Sigmoid colon (tissue), 7 donors: Measurements from ENCODE around the gene EPHX1. TPM values are rescaled to one million over a fixed set of nuclear protein-coding genes. Genes with fewer than 3 reads are reported as not detected.

Source experiments
- DNase-seq: peaks from one replicate; pipeline ENCODE4 v3.0.0-alpha.2; 2019
- H3K27ac ChIP-seq, 4 donors: fragments of 200-600 bp; sonication (generic); one replicate each; pipeline ENCODE4 v1.5.1; 2016 to 2019; ENCODE audit warnings: mild to moderate bottlenecking in 1 of 4
- H3K27me3 ChIP-seq, 3 donors: fragments of 200-600 bp; sonication (generic); one replicate each; pipeline ENCODE4 v1.5.1; 2019; ENCODE audit warnings: mild to moderate bottlenecking in 1 of 3
- H3K36me3 ChIP-seq, 4 donors: fragments of 200-600 bp; sonication (generic); one replicate each; pipeline ENCODE4 v1.5.1; 2016 to 2019
- H3K4me1 ChIP-seq, 4 donors: fragments of 200-600 bp; sonication (generic); one replicate each; pipeline ENCODE4 v1.5.1; 2017 to 2019
- H3K4me3 ChIP-seq, 4 donors: fragments of 200-600 bp; sonication (generic); one replicate each; pipeline ENCODE4 v1.5.1; 2017 to 2019; ENCODE audit warnings: mild to moderate bottlenecking in 2 of 4, moderate library complexity in 1 of 4
- H3K9me3 ChIP-seq, 4 donors: fragments of 200-600 bp in 3 of 4; sonication (generic) in 3 of 4; one replicate each; pipeline versions ENCODE4 v1.5.1 to v1.6.1; 2013 to 2019
- EP300 ChIP-seq, 4 donors: sonication (generic); formaldehyde crosslinking; IDR thresholded peaks; one replicate each; pipeline ENCODE4 v1.6.1; 2017; ENCODE audit warnings: antibody characterized with exemption in 4 of 4
- POLR2A ChIP-seq, 2 donors: fragments of 450-650 bp; IDR thresholded peaks; one replicate each; pipeline ENCODE4 v1.6.1; 2016; ENCODE audit warnings: antibody characterized with exemption in 2 of 2, mild to moderate bottlenecking in 2 of 2, moderate library complexity in 2 of 2
- POLR2AphosphoS5 ChIP-seq, 4 donors: sonication (generic); formaldehyde crosslinking; IDR thresholded peaks; one replicate each; pipeline ENCODE4 v1.6.1; 2017; ENCODE audit warnings: antibody characterized with exemption in 4 of 4
- WGBS, 2 donors: extraction: QIAGEN DNeasy Blood & Tissue Kit; methylation state at CpG; one replicate each; pipeline ENCODE4 v1.1.7; 2013; 5-methylcytosine and 5-hydroxymethylcytosine counted together
- intact Hi-C: fragments of 100-400 bp; cut with DNase I; formaldehyde crosslinking; loops from one replicate; pipeline ENCODE4 v1.15.1; 2023
- polyA plus RNA-seq, 3 donors: library from polyadenylated mRNA; stranded (reverse); fragments of 200-250 nt; gene quantifications; one replicate each; pipeline ENCODE4 v1.2.3, GENCODE V29; 2013
- total RNA-seq, 4 donors: library from RNA; depleted of rRNA; stranded (reverse); fragments of >200 nt; gene quantifications; one replicate each; pipeline ENCODE4 v1.1.0, GENCODE V29; 2016
- TF ChIP-seq, protein P1 (sequence below), 4 experiments: fragments of 450-650 bp in 3 of 4; fragments of 200-600 bp in 1 of 4; IDR thresholded peaks; one replicate each; pipeline ENCODE4 v1.5.1; 2016 to 2019; ENCODE audit warnings: antibody characterized with exemption in 4 of 4, mild to moderate bottlenecking in 3 of 4, moderate library complexity in 2 of 4
- donor health status: healthy with polysubstance abuse.
- donor health status: Bipolar disorder and iron deficiency.
- donor health status: healthy.

The EPHX1 gene
- total and polyA plus RNA-seq, 7 donors = 6.9 to 78.9 (median 43.6) TPM

DNA sequence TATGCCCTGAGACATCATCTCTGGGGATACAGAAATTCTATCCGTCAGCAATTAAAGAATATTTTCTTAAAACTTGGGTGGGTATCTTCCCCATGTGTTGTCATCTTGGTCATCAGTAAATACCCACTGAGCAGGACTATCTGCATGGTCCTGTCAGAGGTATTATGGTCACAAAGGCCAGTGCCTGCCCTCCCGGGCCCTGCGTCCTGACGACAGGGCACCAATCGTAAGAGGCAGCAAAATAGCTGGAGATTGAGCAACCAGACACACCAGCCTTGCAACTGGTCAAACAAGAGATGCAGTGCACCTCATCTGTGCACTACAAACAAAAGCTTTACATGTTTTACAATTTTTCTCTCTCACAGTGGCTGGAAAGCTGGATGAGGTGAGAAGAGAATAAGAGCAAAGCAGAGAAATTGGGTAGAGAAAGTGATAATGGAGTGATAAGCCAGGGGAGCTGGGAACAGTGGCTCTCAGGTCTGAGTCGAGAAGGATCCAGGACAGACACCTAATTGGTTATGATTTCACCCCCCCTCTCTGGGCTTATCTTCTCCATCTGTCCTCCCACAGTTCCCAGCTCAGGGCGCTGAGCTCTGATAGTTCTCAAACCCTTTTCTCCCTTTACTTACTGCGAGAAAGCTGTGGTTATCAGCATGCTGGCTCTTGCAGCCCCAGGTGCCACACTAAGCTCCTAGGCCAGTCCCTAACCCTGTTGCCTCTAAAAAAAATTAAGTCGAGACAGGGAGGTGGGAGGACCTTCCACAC, 41.1 kb upstream of the EPHX1 start:
- intact Hi-C loops = loop anchor here (2.0 kb wide), 1 partner anchor 106 kb away; no protein-coding TSS in a partner anchor
- no peak for TF ChIP-seq POLR2AphosphoS5 (IDR thresholded peaks at IDR 0.05)
- no peak for TF ChIP-seq EP300 (IDR thresholded peaks at IDR 0.05)
- no peak for TF ChIP-seq POLR2A (IDR thresholded peaks at IDR 0.05)
- TF ChIP-seq, protein P1, sequence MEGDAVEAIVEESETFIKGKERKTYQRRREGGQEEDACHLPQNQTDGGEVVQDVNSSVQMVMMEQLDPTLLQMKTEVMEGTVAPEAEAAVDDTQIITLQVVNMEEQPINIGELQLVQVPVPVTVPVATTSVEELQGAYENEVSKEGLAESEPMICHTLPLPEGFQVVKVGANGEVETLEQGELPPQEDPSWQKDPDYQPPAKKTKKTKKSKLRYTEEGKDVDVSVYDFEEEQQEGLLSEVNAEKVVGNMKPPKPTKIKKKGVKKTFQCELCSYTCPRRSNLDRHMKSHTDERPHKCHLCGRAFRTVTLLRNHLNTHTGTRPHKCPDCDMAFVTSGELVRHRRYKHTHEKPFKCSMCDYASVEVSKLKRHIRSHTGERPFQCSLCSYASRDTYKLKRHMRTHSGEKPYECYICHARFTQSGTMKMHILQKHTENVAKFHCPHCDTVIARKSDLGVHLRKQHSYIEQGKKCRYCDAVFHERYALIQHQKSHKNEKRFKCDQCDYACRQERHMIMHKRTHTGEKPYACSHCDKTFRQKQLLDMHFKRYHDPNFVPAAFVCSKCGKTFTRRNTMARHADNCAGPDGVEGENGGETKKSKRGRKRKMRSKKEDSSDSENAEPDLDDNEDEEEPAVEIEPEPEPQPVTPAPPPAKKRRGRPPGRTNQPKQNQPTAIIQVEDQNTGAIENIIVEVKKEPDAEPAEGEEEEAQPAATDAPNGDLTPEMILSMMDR (IDR thresholded peaks at IDR 0.05) = no peak
- Histone ChIP-seq H3K9me3 (no peaks in the 10 kb centered on the region), H3K4me1 (peaks cover 0 to 74% (median 71%) of the 10 kb centered on the region in 4 donors), H3K27me3 (no peaks in the 10 kb centered on the region), H3K36me3 (no peaks in the 10 kb centered on the region), H3K4me3 (no peak overlapping the region), H3K27ac (no peak overlapping the region)
- 85 to 91% methylated on average over 9 of the region's 9 CpGs for WGBS, 2 donors
- no peak for DNase-seq

DNA sequence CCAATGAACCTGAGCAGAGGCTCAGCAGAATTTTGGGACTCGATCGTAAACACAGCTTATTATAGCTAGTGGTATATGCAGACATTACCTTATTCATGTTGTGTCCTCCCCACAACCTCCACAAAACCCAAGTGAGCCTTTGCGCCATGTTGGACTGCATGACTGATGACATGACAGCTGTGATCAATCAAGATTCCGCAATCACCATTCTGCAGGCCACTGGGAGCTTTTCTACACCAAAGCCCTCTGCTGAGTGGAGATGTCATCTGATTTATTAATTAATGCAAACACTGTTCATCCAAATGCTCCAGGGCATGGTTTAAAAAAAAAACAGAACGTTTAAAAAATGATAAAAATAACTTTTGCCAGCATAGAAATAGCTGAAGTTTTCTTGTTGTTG, 40.2 kb upstream of the EPHX1 start:
- Histone ChIP-seq H3K9me3 (no peaks in the 10 kb centered on the region), H3K36me3 (no peaks in the 10 kb centered on the region), H3K4me1 (peaks cover 0 to 74% (median 71%) of the 10 kb centered on the region in 4 donors), H3K27me3 (no peaks in the 10 kb centered on the region), H3K4me3 (no peak overlapping the region), H3K27ac (no peak overlapping the region)
- DNase-seq = no peak
- TF ChIP-seq POLR2A (IDR thresholded peaks at IDR 0.05) = no peak
- TF ChIP-seq POLR2AphosphoS5 (IDR thresholded peaks at IDR 0.05) = no peak
- TF ChIP-seq EP300 (IDR thresholded peaks at IDR 0.05) = no peak
- TF ChIP-seq, protein P1 (IDR thresholded peaks at IDR 0.05) = no peak
- WGBS, 2 donors = 93% methylated on average over 5 of the region's 5 CpGs
- intact Hi-C loops = loop anchor here (2.0 to 5.0 kb wide), 2 partner anchors 107 to 212 kb away; no protein-coding TSS in a partner anchor

DNA sequence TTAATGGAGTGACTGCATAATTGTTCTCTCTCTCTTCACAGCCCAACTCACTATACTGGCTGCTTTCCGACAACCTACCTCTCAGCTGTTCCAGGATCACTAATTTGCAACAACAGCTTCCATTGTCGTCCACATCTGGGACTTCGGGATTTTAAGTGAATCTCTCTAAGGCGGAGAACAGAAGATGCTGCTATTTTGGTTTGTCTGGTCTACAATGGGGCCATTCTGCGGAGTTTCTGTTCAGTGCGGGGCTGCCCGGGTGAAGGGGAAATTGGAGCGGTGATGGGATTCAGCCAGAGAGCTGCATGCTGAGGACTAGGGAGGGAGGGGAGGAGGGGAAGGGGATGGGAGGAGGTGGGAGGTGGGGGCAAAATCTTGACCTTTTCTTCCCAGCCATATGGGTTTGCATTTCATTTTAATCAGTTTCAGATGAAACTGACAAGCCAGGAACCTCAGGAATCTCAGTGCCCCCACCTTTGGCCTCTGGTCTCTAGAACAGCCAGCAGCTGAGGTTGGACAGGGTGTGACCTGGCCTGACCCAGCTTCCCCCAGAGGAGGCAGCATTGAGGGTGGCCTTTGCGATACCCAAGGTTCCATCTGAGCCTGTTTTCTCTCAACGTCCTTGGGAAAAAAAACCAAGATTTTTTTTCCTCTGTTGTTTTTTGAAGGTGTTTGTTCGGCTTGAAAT, 39.2 kb upstream of the EPHX1 start:
- Histone ChIP-seq H3K4me1 (peaks cover 0 to 77% (median 77%) of the 10 kb centered on the region in 4 donors), H3K27me3 (no peaks in the 10 kb centered on the region), H3K27ac (peak overlapping the region in 3 of 4 donors; percentile 64 to 92 (median 69)), H3K36me3 (no peaks in the 10 kb centered on the region), H3K4me3 (no peak overlapping the region), H3K9me3 (no peaks in the 10 kb centered on the region)
- no peak for DNase-seq
- 91 to 93% methylated on average over 11 of the region's 11 CpGs for WGBS, 2 donors
- intact Hi-C loops = loop anchor here (5.0 kb wide), 1 partner anchor 213 kb away; no protein-coding TSS in a partner anchor
- TF ChIP-seq, protein P1 (IDR thresholded peaks at IDR 0.05) = no peak
- TF ChIP-seq EP300 (IDR thresholded peaks at IDR 0.05) (no peak), POLR2A (IDR thresholded peaks at IDR 0.05) (no peak), POLR2AphosphoS5 (IDR thresholded peaks at IDR 0.05) (no peak)

DNA sequence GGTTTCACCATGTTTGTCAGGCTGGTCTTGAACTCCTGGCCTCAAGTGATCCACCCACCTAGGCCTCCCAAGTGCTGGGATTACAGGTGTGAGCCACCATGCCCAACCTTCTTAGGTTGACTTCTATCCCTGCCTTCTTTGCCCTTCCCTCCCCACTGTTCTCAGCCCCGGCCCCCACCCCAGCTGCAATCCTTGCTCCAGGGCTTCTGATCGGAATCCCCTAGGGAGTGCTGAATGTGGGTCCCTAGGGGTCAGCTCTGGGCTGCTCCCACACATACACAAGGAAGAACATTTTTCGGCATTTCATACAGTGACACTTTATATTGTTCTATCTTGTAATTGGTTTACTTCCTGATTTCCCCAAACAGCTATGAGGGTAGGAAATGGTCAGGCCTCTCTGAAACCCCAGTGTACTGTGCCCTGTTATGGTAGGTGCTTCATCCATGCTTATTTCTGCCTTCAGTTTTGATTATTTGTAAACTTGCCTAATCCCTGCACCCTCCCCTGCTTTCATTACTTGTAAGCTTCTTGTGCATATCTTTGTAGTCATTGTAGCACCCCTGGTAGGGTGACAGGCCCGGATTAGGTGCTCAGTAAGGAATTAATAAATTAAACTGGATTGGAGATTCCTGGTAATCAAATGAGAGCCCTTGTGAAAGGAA, 38.1 kb upstream of the EPHX1 start:
- H3K4me1 ChIP-seq = peaks cover 0 to 78% (median 76%) of the 10 kb centered on the region in 4 donors
- intact Hi-C loops = loop anchor here (2.0 to 5.0 kb wide), 2 partner anchors 214 to 297 kb away; no protein-coding TSS in a partner anchor
- 61 to 73% methylated on average over 4 of the region's 4 CpGs for WGBS, 2 donors
- DNase-seq = no peak
- no peaks in the 10 kb centered on the region for H3K36me3 ChIP-seq
- no peaks in the 10 kb centered on the region for H3K27me3 ChIP-seq
- H3K4me3 ChIP-seq = no peak overlapping the region
- no peaks in the 10 kb centered on the region for H3K9me3 ChIP-seq
- H3K27ac ChIP-seq = peak overlapping the region; percentile 64 to 92 (median 72)
- TF ChIP-seq EP300 (IDR thresholded peaks at IDR 0.05) = no peak
- TF ChIP-seq POLR2AphosphoS5 (IDR thresholded peaks at IDR 0.05) = no peak
- no peak for TF ChIP-seq POLR2A (IDR thresholded peaks at IDR 0.05)
- TF ChIP-seq, protein P1 (IDR thresholded peaks at IDR 0.05) = no peak
